CD4-positive, alpha-beta T cell treated with Interleukin-17A for 4 hours (primary cell): ENCODE measurements around the gene FBXW2.

Experiments
- DNase-seq: peaks from one replicate; pipeline ENCODE4 v3.0.0-alpha.2; 2020; ENCODE audit warnings: mixed read lengths

The FBXW2 gene

GRCh38 chr9:120713257-120714087 lies 79.7 kb downstream of the FBXW2 start:
- DNase-seq, result peak; percentile 36

GRCh38 chr9:120712539-120713031 lies 80.6 kb downstream of the FBXW2 start:
- no peak for DNase-seq

GRCh38 chr9:120711841-120712538 lies 81.2 kb downstream of the FBXW2 start:
- peak; percentile 12 for DNase-seq

DNA sequence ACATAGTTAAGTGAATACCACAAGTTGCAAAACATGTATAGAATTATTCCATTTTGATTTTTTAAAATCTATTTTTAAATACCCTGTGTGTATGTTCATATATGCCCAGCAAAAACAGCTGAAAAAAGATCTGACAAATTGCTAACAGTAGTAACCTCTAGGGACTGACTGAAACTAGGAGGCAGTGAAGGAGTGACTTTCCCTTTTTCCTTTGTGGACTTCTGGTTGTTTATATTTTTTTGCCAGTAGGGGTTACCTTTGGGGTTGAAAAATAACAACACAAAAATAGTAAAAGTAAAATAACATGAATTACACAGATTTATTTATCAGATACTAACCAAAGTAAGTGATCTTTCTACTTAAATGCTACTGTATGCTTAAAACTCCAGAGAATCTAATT lies 81.9 kb downstream of the FBXW2 start:
- DNase-seq, result no peak

DNA sequence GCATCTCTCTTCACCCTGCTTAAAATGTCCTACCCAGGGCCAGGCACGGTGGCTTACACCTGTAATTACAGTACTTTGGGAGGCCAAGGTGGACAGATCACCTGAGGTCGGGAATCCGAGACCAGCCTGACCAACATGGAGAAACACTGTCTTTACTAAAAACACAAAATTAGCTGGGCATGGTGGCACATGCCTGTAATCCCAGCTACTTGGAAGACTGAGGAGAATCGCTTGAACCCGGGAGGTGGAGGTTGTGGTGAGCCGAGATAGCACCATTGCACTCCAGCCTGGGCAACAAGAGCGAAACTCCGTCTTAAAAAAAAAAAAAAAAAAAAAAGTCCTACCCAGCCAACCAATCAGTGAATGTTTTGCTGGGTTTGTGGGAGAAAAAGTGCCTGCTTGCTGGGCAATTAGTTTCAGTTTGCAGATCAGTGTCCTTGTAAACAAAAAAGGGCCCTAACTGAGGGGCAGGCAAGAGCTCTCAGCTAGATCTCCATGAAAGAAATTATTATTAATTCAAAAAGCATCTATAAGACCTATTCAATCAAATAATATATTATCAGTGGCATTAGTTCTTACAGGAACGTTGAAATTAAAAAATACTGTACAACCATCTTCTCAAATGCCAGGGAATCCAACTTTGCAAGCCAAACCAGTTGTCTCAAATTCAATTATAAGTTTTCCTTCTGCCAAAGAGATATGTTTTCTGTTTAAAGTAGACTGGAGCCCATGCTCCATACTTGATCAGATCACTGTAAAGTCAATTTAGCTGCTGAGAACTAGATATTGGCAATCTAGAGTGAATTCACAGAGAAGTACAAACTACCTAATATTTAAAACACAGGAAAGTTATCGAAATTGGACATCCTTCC lies 82.9 kb downstream of the FBXW2 start:
- DNase-seq, result peak; percentile 38

- no peak for DNase-seq
These were observed 84.5 kb downstream of the FBXW2 start for GRCh38 chr9:120708526-120709224.

GRCh38 chr9:120707170-120707569 lies 86.0 kb downstream of the FBXW2 start:
- no peak for DNase-seq
